HL-60 (cell line): ENCODE measurements around the gene TMEM140.

Experiments
- CTCF ChIP-seq: IDR thresholded peaks from one replicate; pipeline ENCODE4 v1.5.1; 2011; ENCODE audit warnings: low read length, control low read depth, inconsistent platforms; ENCODE audit not compliant: insufficient read depth
- POLR2AphosphoS5 ChIP-seq: IDR thresholded peaks from 2 replicates; pipeline ENCODE4 v1.6.1; 2012; ENCODE audit warnings: low read depth

- TF ChIP-seq CTCF, result no peak
- TF ChIP-seq POLR2AphosphoS5, result no peak
These were observed at the start of gene TMEM140 for GRCh38 chr7:135147899-135148721.
